Uterus (tissue), 2 donors: Measurements from ENCODE around the gene DNAJC28.
"Not testable (repeated sequence)": the region's sequence is repeated elsewhere in the genome, so short reads cannot be mapped to it uniquely, and the experiment has no call there.

Source experiments
- POLR2A ChIP-seq, 2 donors: fragments of 450-650 bp; IDR thresholded peaks; one replicate each; pipeline ENCODE4 v1.6.1; 2016; ENCODE audit warnings: antibody characterized with exemption in 2 of 2, mild to moderate bottlenecking in 1 of 2, moderate library complexity in 1 of 2
- TF ChIP-seq, protein P1 (sequence below), 4 experiments: fragments of 200-600 bp in 2 of 4; fragments of 450-650 bp in 2 of 4; sonication (generic) in 2 of 4; IDR thresholded peaks; one replicate each; pipeline ENCODE4 v1.5.1; 2016 to 2019; ENCODE audit warnings: antibody characterized with exemption in 4 of 4, mild to moderate bottlenecking in 2 of 4, moderate library complexity in 1 of 4

DNA sequence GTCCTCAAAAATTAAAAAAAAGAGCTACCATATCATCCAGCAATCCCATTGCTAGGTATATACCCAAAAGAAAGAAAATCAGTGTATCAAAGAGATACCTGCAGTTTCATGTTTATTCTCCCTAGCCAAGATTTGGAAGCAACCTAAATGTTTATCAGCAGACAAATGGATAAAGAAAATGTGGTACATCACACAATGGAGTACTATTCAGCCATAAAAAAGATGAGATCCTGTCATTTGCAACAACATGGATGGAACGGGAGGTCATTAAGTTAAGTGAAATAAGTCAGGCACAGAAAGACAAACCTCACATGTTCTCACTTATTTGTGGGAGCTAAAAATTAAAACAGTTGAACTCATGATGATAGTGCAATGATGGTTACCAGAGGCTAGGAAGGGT, 15.5 kb upstream of the DNAJC28 start:
- TF ChIP-seq, protein P1, sequence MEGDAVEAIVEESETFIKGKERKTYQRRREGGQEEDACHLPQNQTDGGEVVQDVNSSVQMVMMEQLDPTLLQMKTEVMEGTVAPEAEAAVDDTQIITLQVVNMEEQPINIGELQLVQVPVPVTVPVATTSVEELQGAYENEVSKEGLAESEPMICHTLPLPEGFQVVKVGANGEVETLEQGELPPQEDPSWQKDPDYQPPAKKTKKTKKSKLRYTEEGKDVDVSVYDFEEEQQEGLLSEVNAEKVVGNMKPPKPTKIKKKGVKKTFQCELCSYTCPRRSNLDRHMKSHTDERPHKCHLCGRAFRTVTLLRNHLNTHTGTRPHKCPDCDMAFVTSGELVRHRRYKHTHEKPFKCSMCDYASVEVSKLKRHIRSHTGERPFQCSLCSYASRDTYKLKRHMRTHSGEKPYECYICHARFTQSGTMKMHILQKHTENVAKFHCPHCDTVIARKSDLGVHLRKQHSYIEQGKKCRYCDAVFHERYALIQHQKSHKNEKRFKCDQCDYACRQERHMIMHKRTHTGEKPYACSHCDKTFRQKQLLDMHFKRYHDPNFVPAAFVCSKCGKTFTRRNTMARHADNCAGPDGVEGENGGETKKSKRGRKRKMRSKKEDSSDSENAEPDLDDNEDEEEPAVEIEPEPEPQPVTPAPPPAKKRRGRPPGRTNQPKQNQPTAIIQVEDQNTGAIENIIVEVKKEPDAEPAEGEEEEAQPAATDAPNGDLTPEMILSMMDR (IDR thresholded peaks at IDR 0.05) = not testable (repeated sequence)
- not testable (repeated sequence) for TF ChIP-seq POLR2A (IDR thresholded peaks at IDR 0.05)
